ENCODE results near the gene KIF26B.

The KIF26B gene

GRCh38 chr1:245588116-245588639 lies 433.4 kb downstream of the KIF26B start:
- in situ Hi-C loops (cut with HindIII; ENCODE audit: low sequenced_read_pairs): loop anchor here (5.0 kb wide), 2 partner anchors 64 to 96 kb away; no protein-coding TSS in a partner anchor
- DNase-seq (ENCODE audit: low read depth): no peak
- no peak overlapping the region for H3K4me3 ChIP-seq (ENCODE audit: low read depth, low read length)
- TF ChIP-seq CTCF (IDR thresholded peaks at IDR 0.05; ENCODE audit: low read depth, low read length, missing control alignments): no peak

- in situ Hi-C loops (cut with HindIII; ENCODE audit: low sequenced_read_pairs): loop anchor here (5.0 kb wide), 2 partner anchors 63 to 97 kb away; no protein-coding TSS in a partner anchor
- no peak overlapping the region for H3K4me3 ChIP-seq (ENCODE audit: low read depth, low read length)
- TF ChIP-seq CTCF (IDR thresholded peaks at IDR 0.05; ENCODE audit: low read depth, low read length, missing control alignments): no peak
- no peak for DNase-seq (ENCODE audit: low read depth)
Measured at GRCh38 chr1:245589316-245589715, 434.5 kb downstream of the KIF26B start.

- no peak for DNase-seq (ENCODE audit: low read depth)
- TF ChIP-seq CTCF (IDR thresholded peaks at IDR 0.05; ENCODE audit: low read depth, low read length, missing control alignments): no peak
- in situ Hi-C loops (cut with HindIII; ENCODE audit: low sequenced_read_pairs): loop anchor here (5.0 kb wide), 2 partner anchors 62 to 98 kb away; no protein-coding TSS in a partner anchor
- H3K4me3 ChIP-seq (ENCODE audit: low read depth, low read length): no peak overlapping the region
Measured at GRCh38 chr1:245589906-245590305, 435.1 kb downstream of the KIF26B start.

GRCh38 chr1:245590726-245591125 lies 435.9 kb downstream of the KIF26B start:
- in situ Hi-C loops (cut with HindIII; ENCODE audit: low sequenced_read_pairs): no loop called here
- H3K4me3 ChIP-seq (ENCODE audit: low read depth, low read length): no peak overlapping the region
- no peak for DNase-seq (ENCODE audit: low read depth)
- TF ChIP-seq CTCF (IDR thresholded peaks at IDR 0.05; ENCODE audit: low read depth, low read length, missing control alignments): no peak

- TF ChIP-seq CTCF (IDR thresholded peaks at IDR 0.05; ENCODE audit: low read depth, low read length, missing control alignments): no peak
- DNase-seq (ENCODE audit: low read depth): no peak
- no peak overlapping the region for H3K4me3 ChIP-seq (ENCODE audit: low read depth, low read length)
- in situ Hi-C loops (cut with HindIII; ENCODE audit: low sequenced_read_pairs): no loop called here
Measured at GRCh38 chr1:245591346-245592188, 436.8 kb downstream of the KIF26B start.

GRCh38 chr1:245592189-245592460 lies 437.3 kb downstream of the KIF26B start:
- DNase-seq (ENCODE audit: low read depth): no peak
- H3K4me3 ChIP-seq (ENCODE audit: low read depth, low read length): no peak overlapping the region
- in situ Hi-C loops (cut with HindIII; ENCODE audit: low sequenced_read_pairs): no loop called here
- no peak for TF ChIP-seq CTCF (IDR thresholded peaks at IDR 0.05; ENCODE audit: low read depth, low read length, missing control alignments)

Measured in astrocyte of the cerebellum (primary cell).